Measurements from ENCODE around the gene XPNPEP2.
"Not testable (repeated sequence)": the region's sequence is repeated elsewhere in the genome, so short reads cannot be mapped to it uniquely, and the experiment has no call there.

XPNPEP2 gene

DNA sequence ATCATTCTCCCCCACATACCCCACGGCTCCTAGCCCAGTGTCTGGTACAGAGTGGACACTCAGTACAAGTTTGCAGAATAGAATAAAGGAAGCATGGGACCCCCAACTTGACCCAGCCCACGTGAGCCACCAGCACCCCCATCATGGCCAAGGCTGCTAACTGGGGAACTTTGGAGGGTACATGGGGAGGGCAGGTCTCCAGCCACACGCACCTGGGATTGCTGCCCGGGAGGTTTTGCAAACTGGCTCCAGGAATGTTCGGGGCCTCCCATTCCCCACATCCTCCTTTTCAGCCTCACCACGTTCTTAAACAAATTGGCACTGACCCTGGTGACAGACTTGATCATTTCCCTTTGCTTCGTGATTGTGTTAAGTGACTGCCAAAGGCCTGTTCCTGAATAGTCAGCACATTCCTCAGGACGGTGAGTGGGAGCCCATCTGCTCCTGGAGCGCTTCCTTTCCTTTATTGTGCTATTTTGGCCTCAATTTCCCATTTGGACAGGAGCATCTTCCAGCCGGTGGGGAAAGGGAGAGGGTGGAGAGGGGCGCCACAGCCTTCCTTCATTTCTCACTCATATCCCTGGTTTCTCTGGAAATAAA, 18.7 kb upstream of the XPNPEP2 start:
- no peak for DNase-seq

DNA sequence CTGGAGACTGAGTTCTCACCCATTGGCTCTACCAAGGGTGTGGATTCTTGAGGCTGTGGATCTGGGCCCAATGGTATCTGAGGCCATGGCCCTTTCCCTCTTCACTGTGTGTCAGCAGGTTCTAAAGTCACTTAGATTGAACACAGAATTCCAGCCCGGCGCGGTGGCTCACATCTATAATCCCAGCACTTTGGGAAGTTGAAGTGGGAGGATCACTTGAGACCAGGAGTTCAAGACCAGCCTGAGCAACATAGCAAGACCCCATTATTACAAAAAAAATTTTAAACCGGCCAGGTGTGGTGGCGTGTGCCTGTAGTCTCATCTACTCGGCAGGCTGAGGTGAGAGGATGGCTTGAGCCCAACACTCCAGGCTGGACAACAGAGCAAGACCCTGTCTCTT, 18.0 kb upstream of the XPNPEP2 start:
- DNase-seq, result no peak

DNA sequence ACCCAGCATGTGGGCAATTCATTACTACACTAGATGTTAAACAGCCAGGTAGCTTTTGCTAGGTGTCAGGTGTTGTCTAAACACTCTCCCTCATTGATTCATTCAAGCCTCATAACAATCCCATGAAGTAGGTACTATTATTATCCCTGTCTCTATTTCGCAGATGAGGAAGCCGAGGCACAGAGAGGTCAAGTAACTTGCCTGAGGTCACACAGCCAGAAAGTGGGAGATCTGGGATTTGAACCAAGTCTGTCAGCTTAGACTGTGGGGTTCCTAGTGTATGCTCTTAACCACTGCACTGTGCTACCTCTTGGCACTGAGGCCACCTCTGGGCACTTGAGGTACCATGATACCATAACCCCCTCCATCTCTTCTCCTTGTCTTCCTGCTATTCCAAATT, 17.4 kb upstream of the XPNPEP2 start:
- no peak for DNase-seq

DNA sequence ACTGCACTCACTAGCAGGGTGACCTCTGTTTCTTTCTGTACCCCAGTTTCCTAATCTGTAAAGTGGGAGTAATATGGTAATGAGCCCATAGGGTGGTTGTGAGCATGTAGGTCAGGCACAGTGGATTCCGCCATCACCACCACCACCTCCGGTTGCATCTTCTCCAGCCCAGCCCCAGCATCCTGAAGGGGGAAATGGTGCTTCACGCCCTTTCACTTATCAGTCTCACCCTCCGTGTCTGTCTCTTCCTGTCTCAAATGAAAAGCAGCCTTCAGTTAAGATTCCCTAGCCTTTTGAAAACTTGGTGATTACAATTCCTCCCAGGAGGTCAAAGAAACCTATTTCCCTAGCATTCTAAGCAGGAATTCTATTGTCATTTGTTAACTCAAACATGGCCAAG, 16.9 kb upstream of the XPNPEP2 start:
- DNase-seq, result no peak

DNA sequence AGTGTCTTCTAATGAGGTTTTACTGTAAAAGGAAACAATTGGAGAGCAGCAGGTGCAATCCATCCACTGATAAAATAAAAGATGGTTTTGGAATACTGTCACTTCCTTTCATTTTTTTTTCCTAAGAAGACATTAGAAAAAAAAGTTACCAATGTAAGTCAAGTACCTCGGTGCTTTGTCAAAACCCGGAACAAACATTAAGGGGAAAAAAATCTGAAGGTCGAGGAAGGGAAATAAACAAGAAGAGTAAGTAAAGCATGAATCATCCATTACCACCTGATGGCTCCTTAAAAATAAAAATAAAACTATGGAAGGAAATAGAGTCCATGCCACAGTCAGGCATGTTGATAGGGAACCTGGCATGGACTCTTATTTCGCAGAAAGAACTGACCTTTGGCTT, 15.3 kb upstream of the XPNPEP2 start:
- no peak for DNase-seq

DNA sequence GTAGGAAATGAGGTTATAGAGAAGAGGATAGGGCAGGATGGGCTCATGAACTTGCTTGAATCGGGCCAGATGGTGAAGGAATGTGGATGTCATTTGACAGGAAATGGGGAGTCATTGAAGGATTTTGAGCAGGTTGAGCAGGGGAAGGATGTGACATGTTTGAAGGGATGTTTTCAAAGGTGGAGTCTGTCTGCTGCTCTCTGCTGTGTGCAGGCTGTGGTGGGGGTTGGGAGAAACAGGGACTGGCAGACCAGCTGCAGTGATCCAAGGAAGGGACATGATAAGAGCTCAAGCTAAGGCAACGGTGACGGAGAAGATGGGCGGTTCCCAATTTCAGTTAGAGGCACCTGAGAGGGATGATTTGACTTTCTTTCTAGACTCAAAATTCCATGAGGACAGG, 14.0 kb upstream of the XPNPEP2 start:
- no peak for DNase-seq

DNA sequence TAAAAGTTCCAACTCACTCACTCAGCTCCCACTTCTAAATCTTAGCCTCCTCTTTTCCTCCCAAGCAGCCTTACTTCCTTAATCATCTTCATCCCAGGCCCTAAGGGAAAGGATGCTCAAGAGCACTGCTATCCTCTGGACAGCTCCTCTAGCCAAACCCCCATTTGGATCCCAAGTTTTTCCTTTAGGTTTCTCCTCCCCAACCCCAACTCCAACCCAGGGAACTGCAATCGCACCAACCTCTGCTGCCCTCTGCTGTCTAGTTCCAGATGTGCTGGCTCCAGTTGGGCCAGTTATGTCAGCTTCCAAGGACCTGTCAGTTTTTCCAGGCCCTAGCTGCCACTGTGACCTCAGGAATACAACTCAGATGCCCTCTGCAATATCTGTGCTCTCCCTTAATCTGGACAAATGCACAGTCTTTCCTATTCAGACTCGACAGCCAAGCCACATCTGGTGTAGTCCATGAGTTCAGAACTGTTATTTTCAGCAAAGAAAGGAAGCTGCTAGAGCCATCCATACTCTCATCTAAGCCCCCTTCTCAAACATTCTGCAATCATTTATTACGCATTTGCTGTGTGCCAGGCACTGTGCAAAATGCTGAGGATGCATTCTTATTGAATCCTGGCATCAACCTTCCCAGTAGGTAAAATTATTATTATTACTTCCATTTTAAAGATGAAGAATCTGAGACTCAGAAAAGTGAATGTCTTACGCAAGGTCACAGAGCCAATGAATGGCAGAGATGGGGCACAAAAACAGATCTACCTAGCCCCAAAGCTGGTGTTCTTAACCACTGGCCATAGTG, 12.3 kb upstream of the XPNPEP2 start:
- DNase-seq, result peak in 1 of 2 experiments; percentile 24

DNA sequence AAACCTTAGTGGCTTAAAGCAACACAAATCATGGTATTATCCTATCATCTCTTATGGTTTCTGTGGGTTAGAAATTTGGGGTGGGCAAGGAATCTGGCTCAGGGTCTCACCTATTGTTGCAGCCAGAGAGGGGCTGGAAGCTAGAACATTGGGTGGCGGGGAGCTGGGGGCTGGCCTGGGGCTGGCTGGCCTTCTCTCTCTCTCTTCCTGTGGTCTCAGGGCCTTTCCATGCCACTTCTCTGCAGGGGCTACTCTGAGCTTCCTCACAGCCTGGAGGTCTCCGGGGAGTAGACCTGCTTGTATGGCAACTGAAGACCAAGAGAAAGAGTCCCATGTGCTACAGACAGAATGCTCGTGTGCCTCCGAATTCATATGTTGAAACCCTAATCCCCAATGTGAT, 10.7 kb upstream of the XPNPEP2 start:
- DNase-seq, result no peak

DNA sequence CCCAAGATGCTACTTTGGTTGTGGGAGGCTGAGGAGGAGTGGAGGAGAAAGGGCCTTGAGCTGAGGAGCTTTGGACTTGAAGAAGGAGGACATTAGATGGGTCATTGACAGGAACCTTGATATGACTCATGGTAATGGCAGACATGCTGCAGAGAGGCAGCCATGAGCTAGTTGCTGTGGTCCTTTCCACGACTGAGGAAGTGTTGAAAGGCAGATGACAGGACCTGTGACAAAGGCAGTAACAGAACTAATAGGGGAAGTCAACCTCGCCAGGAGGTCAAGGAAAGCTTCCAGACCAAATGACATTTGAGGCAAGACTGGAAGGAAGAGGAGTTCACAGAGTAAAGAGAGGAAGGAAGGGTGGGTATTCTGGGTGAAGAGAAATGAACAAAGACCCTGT, 7.6 kb upstream of the XPNPEP2 start:
- DNase-seq, result no peak

DNA sequence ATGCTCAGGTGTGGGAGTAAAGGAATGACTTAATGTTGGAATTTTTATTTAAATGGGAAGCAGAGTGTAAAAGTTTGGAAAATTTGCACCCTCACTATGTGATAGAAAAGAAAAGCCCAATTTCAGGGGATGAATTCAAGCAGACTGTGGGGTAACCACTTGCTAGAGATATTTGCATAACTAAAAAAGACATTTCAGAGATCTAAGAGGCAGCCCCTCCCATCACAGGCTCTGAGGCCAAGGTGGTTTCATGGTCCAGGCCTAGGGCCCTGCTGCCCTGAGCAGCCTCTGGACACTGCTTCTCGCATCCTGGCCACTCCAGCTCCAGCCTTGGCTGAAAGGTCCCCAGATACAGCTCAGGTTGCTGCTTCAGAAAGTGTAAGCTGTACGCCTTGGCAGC, 5.9 kb upstream of the XPNPEP2 start:
- no peak for DNase-seq

DNA sequence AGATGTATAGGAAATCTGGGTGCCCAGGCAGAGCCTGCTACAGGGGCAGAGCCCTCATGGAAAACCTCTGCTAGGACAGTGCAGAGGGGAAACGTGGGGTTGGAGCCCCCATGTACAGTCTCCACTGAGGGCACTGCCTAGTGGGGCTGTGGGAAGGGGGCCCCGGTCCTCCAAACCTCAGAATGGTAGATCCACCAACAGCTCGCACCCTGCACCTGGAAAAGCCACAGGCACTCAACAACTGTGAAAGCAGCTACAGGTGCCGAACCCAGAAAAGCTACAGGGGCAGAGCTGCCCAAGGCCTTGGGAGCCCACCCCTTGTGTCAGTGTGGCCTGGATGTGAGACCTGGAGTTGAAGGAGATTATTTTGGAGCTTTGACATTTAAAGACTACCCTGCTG, 5.4 kb upstream of the XPNPEP2 start:
- no peak for DNase-seq

DNA sequence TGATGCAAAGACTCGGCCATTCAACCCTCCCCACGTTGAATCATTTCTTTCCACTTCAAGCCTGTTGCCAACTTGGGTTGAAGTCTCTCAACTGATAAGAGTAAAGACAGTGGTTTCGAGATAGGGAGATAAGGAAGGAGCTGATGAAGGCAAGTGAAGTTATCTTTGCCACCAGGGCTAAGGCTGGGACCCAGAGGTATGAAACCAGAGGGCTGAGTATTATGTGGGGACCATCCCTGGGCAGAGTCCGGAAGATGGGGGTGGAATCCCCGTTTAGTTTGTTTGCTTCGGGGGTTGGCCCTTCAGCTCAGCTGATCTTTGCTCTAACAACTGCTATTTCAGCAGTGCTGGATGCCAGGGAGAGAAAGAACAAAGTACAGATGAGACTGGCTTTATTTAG, 2.3 kb upstream of the XPNPEP2 start:
- no peak for DNase-seq

DNA sequence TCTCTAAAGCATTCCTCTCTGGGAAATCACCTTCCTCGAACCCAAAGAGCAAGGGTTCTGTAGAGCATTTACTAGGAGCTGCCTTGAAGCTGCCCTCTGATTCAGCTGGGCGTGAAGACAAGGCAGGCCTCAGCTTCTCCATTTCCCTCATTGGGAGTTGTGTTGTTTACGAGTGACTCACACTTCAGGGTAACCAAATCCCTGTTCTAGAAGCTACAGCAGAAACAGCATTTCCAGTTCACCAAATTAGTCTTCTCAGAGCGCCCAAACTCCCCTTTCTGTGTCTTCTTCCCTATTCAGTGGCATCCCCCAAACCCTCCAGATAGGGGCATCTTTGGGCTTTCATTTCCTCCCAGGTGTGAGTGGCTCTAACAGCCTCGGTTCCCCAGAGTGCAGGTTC, 863 bp upstream of the XPNPEP2 start:
- no peak for DNase-seq

DNA sequence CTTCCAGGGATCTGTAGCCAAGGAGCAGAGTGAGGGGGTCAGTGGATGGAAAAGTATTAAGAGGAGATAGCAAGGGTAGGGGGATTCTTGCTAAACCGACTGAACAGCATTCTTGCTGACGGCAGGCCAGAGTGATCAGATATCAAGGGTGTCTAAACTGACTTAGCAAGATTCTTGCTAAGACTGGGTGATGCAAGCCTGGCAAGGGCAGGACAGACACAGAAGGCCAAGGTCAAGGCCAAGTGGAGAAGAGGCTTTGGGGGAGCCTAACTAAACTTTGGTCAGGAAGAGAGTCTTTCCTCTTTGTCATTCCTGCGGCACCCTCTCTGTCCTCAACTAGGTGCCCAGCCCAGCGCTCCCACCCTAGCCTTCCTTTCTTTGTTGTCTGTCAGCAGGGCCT, 799 bp downstream of the XPNPEP2 start:
- no peak for DNase-seq

DNA sequence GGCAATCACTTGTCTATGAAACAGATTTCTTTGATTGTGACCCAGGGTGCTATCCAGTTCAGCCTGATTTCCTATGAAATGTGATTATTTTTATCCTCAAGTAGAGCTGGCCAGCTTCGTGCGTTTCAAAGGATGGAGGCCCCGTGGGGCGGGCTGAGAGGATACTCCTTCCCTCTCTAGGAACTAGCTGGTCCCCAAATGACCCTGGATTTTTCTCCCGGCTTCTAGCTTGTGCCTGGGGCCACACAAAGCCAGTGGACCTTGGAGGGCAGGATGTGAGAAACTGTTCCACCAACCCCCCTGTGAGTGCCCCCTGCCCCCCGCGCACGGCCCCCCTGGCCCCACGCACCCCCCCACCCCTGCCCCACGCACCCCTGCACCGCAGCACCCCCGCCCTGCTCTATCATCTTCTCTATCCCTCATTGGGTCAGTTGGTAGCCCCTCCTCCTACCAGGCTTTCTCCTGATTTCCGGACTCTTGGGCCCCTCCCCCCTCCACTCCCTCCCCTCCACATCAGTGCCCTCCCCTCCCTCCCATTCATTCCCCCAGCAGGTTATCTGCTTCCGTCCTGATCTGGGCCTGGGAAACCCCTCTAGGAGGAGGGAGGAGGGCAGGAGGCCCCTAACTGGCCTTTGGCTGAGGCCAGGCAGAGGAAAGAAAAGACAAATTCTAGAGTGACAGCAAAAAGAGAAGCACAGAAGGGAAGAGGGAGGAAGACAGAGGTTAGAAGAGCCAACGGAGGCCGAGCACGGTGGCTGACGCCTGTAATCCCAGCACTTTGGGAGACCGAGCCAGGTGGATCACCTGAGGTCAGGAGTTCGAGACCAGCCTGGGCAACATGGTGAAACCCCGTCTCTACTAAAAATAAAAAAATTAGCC, 3.3 kb downstream of the XPNPEP2 start:
- DNase-seq, result no peak

DNA sequence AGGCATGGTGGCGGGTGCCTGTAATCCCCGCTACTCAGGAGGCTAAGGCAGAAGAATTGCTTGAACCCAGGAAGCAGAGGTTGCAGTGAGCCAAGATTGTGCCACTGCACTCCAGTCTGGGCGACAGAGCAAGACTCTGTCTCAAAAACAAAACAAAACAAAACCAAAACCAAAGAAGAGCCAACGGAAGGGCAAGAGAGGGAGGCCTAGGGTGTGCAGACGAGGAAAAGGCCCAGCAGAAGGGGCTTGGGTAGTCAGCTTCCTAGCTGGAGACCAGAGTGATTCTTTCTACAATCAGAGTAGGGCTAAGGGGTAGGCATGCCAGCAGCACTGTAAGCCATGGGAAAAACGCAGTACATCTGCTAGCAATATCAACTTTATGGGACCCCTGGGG, 4.0 kb downstream of the XPNPEP2 start:
- not testable (repeated sequence) for DNase-seq

DNA sequence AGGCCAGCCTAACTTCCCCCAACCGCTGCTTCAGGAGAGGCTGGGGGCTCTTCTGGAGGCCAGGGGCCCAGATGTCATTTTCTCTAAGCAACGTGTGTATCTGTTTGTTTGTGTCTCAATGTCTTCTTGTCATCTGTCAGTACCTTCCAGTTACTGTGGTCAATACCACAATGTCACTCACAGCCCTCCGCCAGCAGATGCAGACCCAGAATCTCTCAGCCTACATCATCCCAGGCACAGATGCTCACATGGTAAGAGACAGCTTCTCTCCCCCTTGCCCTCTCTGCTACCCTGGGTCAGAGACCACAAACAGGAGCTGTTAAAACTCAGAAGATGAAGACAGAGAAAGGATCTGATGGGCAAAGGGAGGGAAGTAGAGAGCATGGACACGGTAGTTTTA, 5.0 kb downstream of the XPNPEP2 start:
- DNase-seq, result no peak

DNA sequence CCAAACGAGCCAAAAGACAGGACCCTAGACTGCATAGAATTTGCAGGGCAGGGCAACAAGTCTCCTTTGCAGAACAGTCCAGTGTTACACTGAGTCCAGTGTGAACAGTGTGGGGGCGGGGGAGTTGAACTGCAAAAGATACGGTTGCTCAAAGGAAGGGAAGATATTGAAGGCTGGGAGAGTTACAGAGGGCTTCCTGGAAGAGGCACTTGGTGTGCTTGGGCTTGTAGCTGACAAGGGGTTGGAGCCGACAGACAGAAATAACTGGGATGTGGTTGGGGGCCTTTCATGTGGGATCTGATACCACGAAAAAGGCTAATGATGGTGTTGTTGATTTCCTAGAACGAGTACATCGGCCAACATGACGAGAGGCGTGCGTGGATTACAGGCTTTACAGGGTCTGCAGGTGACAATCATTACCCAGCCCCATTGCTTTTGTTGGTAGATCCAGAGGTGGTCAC, 6.1 kb downstream of the XPNPEP2 start:
- DNase-seq, result no peak

DNA sequence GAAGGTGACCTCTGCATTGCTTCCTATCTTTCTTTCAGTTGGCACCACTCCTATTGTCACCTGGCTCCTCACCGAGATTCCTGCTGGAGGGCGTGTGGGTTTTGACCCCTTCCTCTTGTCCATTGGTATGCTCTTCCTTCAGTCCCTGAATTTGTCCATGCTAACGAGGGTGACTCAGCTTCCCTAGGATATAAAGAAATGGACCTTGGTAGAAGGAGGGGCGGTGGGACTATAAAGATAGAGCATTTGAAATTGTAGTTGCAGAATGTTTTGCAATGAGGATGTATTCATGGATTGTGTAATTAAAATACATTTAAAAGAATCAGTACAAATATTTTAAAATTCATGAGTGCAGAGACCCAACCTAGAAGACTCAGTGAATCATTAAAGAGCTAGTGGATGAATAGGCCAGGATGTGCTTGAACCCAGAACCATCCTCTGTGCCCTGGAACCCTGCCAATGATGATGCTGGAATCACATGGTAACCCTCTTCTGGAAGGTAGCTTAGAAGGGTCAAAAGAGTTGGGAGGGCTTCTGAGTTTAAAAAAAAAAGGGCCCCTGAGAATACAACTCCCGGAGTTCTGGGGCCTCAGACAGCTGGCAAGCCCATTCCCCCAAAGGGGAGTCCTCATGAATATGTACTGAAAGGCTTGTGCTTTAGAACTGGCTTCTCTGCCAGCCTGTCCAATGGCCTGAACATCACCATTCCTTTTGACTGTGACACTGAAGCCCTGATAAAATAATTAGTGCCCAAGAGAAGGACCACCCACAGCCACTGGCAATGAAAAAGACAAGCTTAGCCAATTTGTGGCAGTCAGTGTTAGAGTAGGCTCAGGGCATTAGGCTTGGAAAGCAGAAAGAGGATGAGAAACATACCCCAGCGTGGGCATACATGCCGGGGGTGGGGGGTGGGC, 8.0 kb downstream of the XPNPEP2 start:
- DNase-seq, result no peak

DNA sequence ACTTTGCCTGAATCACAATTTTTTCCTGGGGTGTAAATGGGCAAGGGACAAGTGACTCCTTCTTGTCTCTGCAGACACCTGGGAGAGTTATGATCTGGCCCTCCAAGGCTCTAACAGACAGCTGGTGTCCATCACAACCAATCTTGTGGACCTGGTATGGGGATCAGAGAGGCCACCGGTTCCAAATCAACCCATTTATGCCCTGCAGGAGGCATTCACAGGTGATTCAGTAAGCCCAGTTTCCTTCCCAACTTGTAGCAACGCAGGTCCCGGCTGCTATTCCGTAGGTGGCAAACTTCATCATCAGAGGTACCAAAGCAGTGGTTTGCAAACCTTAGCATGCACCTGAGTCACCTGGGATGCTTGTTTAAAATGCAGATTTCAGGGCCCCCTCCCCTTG, 8.8 kb downstream of the XPNPEP2 start:
- DNase-seq, result no peak

DNA sequence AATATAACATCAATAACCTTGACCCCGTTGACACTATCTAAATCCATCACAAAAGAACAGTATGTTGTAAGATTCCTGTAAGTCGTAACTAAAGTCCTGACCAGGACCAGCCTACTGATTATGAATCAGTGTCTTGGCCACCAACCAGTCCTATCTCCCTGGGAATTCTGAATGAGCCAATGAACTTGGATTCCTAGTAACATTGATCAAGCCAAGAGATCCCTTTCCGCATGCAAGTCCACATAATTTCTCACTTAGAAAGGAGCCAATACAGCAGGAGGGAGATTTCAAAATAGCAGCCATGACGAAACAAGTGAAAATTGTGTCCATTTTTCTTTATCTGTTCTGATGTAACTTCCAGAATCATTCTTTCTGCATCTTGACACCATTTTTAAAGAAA, 9.5 kb downstream of the XPNPEP2 start:
- no peak for DNase-seq

DNA sequence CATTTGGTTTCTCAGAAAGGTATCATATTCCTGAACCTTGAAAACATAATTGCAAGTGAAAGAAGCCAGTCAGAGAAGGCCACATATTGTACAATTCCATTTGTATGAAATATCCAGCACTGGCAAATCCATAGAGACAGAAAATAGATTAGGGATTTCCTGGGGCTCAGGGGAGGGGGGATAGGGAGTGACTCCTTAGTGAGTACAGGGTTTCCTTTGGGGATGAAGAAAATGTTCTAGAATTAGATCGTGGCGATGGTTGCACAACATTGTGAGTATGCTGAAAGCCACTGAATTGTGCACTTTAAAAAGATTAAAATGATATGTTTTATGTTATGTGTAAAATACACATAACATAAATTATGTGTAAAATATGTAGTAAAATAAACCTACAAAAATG, 10.3 kb downstream of the XPNPEP2 start:
- no peak for DNase-seq

DNA sequence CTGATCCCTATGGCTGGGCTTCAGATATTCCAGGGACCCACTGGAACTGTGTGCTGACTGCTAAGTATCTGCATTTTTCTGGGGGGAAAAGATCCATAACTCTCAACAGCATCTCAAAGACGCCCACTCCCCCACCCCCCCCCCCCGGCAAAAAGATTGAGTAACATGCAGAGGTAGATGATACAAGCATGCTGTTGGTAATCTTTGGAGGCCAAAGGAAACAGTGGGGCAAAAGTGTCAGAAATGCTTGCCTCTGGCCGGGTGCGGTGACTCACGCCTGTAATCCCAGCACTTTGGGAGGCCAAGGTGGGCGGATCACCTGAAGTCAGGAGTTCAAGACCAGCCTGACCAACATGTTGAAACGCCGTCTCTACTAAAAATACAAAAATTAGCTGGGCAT, 12.2 kb downstream of the XPNPEP2 start:
- no peak for DNase-seq

Measured in SW 1271 (cell line).